Muscle of leg (tissue), 11 donors: ENCODE data around the gene CTSZ. TPM values are rescaled to one million over a fixed set of nuclear protein-coding genes. Genes with fewer than 3 reads are reported as not detected.
"Not testable (repeated sequence)": the region's sequence is repeated elsewhere in the genome, so short reads cannot be mapped to it uniquely, and the experiment has no call there.

Experiments used
- DNase-seq: peaks from one replicate; pipeline ENCODE4 v3.0.0; 2013
- H3K27ac ChIP-seq: one replicate; pipeline ENCODE4 v1.5.1; 2013; ENCODE audit warnings: mild to moderate bottlenecking, low read length, control low read depth
- H3K27me3 ChIP-seq: one replicate; pipeline ENCODE4 v1.6.1; 2013; ENCODE audit warnings: low read length; ENCODE audit not compliant: control insufficient read depth, insufficient read depth
- H3K36me3 ChIP-seq: one replicate; pipeline ENCODE4 v1.6.1; 2013; ENCODE audit warnings: low read length; ENCODE audit not compliant: control insufficient read depth, insufficient read depth
- H3K4me1 ChIP-seq: one replicate; pipeline ENCODE4 v1.6.1; 2013; ENCODE audit warnings: low read length; ENCODE audit not compliant: control insufficient read depth, insufficient read depth
- H3K4me3 ChIP-seq: one replicate; pipeline ENCODE4 v1.5.1; 2013; ENCODE audit warnings: low read length, control low read depth
- H3K9me3 ChIP-seq: replicated peaks from 2 replicates; pipeline ENCODE4 v1.6.1; 2013; ENCODE audit warnings: low read depth, low read length; ENCODE audit not compliant: control insufficient read depth
- WGBS: methylation state at CpG from one replicate; pipeline ENCODE4 v1.1.5; 2013; ENCODE audit warnings: missing lambda C conversion rate; ENCODE audit not compliant: insufficient coverage; 5-methylcytosine and 5-hydroxymethylcytosine counted together
- polyA plus RNA-seq, 8 donors: library from polyadenylated mRNA; unstranded; fragments of 120-200 nt; gene quantifications; one replicate each; pipeline versions ENCODE4 v1.2.1 to v1.2.3, GENCODE V29; 2013; ENCODE audit warnings: inconsistent platforms in 1 of 8, low replicate concordance in 1 of 8; ENCODE audit not compliant: insufficient read length in 8 of 8, insufficient read depth in 1 of 8
- total RNA-seq: library from RNA; stranded (reverse); fragments of 120-200 nt; gene quantifications from one replicate; pipeline ENCODE4 v1.2.4, GENCODE V29; 2013

CTSZ gene
- total and polyA plus RNA-seq, 9 donors: 48.1 to 99.4 (median 78.5) TPM

GRCh38 chr20:58947797-58948388, 59.2 kb downstream of the CTSZ start:
- H3K27me3 ChIP-seq, H3K4me1 ChIP-seq, H3K9me3 ChIP-seq, H3K4me3 ChIP-seq, H3K36me3 ChIP-seq, DNase-seq, H3K27ac ChIP-seq: not testable (repeated sequence)
- WGBS: no CpG with 5 or more reads among the region's 7 CpGs

DNA sequence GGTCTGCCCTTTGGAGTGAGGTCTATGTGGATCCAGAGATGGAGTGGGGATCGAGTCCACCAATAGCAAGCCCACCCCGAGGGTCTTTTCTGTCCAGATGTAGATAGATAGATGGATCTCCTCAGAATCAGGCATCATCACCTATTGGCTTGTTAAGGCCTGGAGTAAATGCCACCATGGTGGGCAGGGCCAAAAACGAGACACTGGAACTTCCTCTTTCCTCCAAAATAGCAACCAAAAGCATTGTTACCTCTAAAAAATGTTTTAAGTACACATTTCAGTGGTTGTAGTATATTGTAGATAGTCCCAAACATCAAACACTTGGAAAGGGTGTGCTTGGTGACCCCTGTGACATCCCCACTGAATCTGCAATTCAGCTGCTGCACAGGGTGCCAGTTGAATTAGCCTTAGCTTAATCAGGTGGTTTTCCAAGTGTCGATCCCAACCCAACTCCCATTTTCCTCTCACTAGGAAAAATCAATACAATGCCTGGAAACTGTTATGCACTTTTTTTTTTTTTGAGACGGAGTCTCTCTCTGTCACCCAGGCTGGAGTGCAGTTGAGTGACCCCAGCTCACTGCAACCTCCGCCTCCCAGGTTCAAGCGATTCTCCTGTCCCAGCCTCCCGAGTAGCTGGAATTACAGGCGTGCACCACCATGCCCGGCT, 61.0 kb downstream of the CTSZ start:
- H3K27ac ChIP-seq: no peak overlapping the region
- WGBS: 87% methylated on average over 5 of the region's 10 CpGs
- H3K27me3 ChIP-seq: no peaks in the 10 kb centered on the region
- no peak for DNase-seq
- H3K9me3 ChIP-seq: no peaks in the 10 kb centered on the region
- no peaks in the 10 kb centered on the region for H3K4me1 ChIP-seq
- no peaks in the 10 kb centered on the region for H3K36me3 ChIP-seq
- H3K4me3 ChIP-seq: no peak overlapping the region

Other genes with a start within 250 kb of the CTSZ start
- gene GNAS-AS1, start 156.4 kb downstream of the CTSZ start, total RNA-seq: 2.4 TPM
- 1 to 10 TPM; 1.8 to 5.3 (median 2.5) TPM for gene GNAS-AS1, start 156.4 kb downstream of the CTSZ start, polyA plus RNA-seq
- gene GNAS, start 154.5 kb downstream of the CTSZ start, total RNA-seq: 1,389 TPM
- 1,000 to 10,000 TPM; 3,001 to 3,620 (median 3,162) TPM for gene GNAS, start 154.5 kb downstream of the CTSZ start, polyA plus RNA-seq
- gene NELFCD, start 26.0 kb downstream of the CTSZ start, total RNA-seq: 36.0 TPM
- gene NELFCD, start 26.0 kb downstream of the CTSZ start, polyA plus RNA-seq: 10 to 100 TPM; 53.4 to 69.6 (median 60.6) TPM
- 0.35 TPM for gene TUBB1, start 12.2 kb upstream of the CTSZ start, total RNA-seq
- 1 to 10 TPM in 2 of 8 donors, under 1 TPM in 6; 0.43 to 1.5 (median 0.76) TPM for gene TUBB1, start 12.2 kb upstream of the CTSZ start, polyA plus RNA-seq
- 61.9 TPM for gene ATP5F1E, start 25.1 kb upstream of the CTSZ start, total RNA-seq
- gene ATP5F1E, start 25.1 kb upstream of the CTSZ start, polyA plus RNA-seq: 100 to 1,000 TPM; 145 to 220 (median 180) TPM
- 39.4 TPM for gene PRELID3B, start 35.5 kb upstream of the CTSZ start, total RNA-seq
- 10 to 100 TPM; 39.3 to 52.8 (median 50.4) TPM for gene PRELID3B, start 35.5 kb upstream of the CTSZ start, polyA plus RNA-seq
- 0.18 TPM for gene ZNF831, start 156.6 kb upstream of the CTSZ start, total RNA-seq
- gene ZNF831, start 156.6 kb upstream of the CTSZ start, polyA plus RNA-seq: under 1 TPM; 0.09 to 0.42 (median 0.20) TPM